Activated CD8-positive, alpha-beta memory T cell treated with anti-CD3 and anti-CD28 coated beads, Interleukin-2, amount 50 U/mL, for 48 hours (primary cell): ENCODE measurements around the gene GLG1.
"Not testable (repeated sequence)": the region's sequence is repeated elsewhere in the genome, so short reads cannot be mapped to it uniquely, and the experiment has no call there.

ENCODE experiments used
- DNase-seq: peaks from one replicate; pipeline ENCODE4 v3.0.0-alpha.2; 2020

GLG1 gene

DNA sequence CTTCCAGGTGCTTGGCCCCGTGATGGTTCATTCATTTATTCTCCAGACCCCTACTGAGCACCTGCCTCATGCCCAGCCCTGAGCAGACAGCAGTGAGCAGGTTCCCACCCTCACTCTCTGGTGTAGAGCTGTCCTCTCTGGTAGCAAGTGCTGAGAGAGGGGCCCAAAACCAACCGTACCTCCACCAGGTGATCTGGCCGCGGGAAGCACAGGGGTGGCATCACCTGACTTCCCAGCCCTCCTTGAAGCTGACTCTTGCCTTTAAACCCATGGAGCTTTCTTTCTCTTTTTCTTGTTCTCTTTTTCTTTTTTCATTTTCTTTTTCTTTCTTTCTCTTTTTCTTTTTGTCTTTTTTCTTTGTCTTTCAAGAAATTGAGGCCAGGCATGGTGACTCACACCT lies 206.7 kb downstream of the GLG1 start:
- not testable (repeated sequence) for DNase-seq

GRCh38 chr16:74398212-74398895 lies 208.6 kb downstream of the GLG1 start:
- not testable (repeated sequence) for DNase-seq
